Gastrocnemius medialis (tissue), 4 donors: ENCODE measurements around the gene PLEKHH2. TPM values are rescaled to one million over a fixed set of nuclear protein-coding genes. Genes with fewer than 3 reads are reported as not detected.

ENCODE experiments used
- ATAC-seq, 2 donors: fragments of 150-250 bp; one replicate each; pipeline ENCODE4 v1.9.1; 2016
- DNase-seq, 2 donors: peaks; one replicate each; pipeline ENCODE4 v3.0.0-alpha.2; 2019
- H3K27ac ChIP-seq, 4 donors: fragments of 200-600 bp; sonication (generic); 1 replicate in 1 of 4; 2 replicates in 3 of 4; pipeline ENCODE4 v1.5.1; 2016 to 2018; ENCODE audit warnings: mild to moderate bottlenecking in 2 of 4, moderate library complexity in 1 of 4
- H3K27me3 ChIP-seq, 3 donors: fragments of 200-600 bp; sonication (generic) in 2 of 3; 1 replicate in 1 of 3; 2 replicates in 2 of 3; pipeline versions ENCODE4 v1.5.1 to v1.6.0; 2016 to 2019; ENCODE audit warnings: mild to moderate bottlenecking in 1 of 3, moderate library complexity in 1 of 3
- H3K36me3 ChIP-seq, 2 donors: fragments of 200-600 bp; sonication (generic) in 1 of 2; one replicate each; pipeline ENCODE4 v1.5.1; 2017 to 2018
- H3K4me1 ChIP-seq, 2 donors: fragments of 200-600 bp; sonication (generic) in 1 of 2; one replicate each; pipeline ENCODE4 v1.5.1; 2016 to 2017; ENCODE audit warnings: mild to moderate bottlenecking in 2 of 2
- H3K4me3 ChIP-seq, 4 donors: fragments of 200-600 bp; sonication (generic) in 3 of 4; 1 replicate in 1 of 4; 2 replicates in 3 of 4; pipeline ENCODE4 v1.5.1; 2016 to 2019; ENCODE audit warnings: mild to moderate bottlenecking in 2 of 4
- H3K9me3 ChIP-seq, 3 donors: fragments of 200-600 bp; sonication (generic) in 2 of 3; 1 replicate in 1 of 3; 2 replicates in 2 of 3; pipeline ENCODE4 v1.5.1; 2016 to 2019
- CTCF ChIP-seq, 5 experiments: fragments of 450-650 bp in 3 of 5; fragments of 200-600 bp in 2 of 5; sonication (generic) in 2 of 5; IDR thresholded peaks in 4 of 5; conservative IDR thresholded peaks in 1 of 5; 1 replicate in 4 of 5; 2 replicates in 1 of 5; pipeline ENCODE4 v1.5.1; 2016 to 2019; ENCODE audit warnings: antibody characterized with exemption in 5 of 5, mild to moderate bottlenecking in 3 of 5, moderate library complexity in 3 of 5
- POLR2A ChIP-seq, 2 donors: fragments of 450-650 bp; IDR thresholded peaks; one replicate each; pipeline ENCODE4 v1.6.1; 2017; ENCODE audit warnings: antibody characterized with exemption in 2 of 2, mild to moderate bottlenecking in 2 of 2, moderate library complexity in 2 of 2
- in situ Hi-C, 4 donors: fragments of 200-750 bp; cut with MboI; loops; one replicate each; pipeline versions ENCODE4 v1.15.0 to v1.8.0; 2017; ENCODE audit warnings: low sequenced_read_pairs in 4 of 4
- intact Hi-C: fragments of 100-400 bp; cut with DNase I; formaldehyde crosslinking; loops from one replicate; pipeline ENCODE4 v1.15.1; 2023; ENCODE audit warnings: low total_unique reads
- total RNA-seq, 4 donors: library from RNA; depleted of rRNA; stranded (reverse); fragments of >200 nt; gene quantifications; one replicate each; pipeline versions ENCODE4 v1.1.0 to v1.2.3, GENCODE V29; 2016

The PLEKHH2 gene
- total RNA-seq, 4 donors from 2014 or later = 1.4 to 4.9 (median 3.4) TPM

- H3K36me3 ChIP-seq = peaks cover 0 to 45% of the 10 kb centered on the region in 2 donors
- intact Hi-C loops = no loop called here
- no peaks in the 10 kb centered on the region for H3K4me1 ChIP-seq
- no peaks in the 10 kb centered on the region for H3K9me3 ChIP-seq
- no peaks in the 10 kb centered on the region for H3K27me3 ChIP-seq
- no peak for TF ChIP-seq POLR2A (IDR thresholded peaks at IDR 0.05)
- TF ChIP-seq CTCF (IDR thresholded peaks at IDR 0.05 in 4 of 5, conservative IDR thresholded peaks at IDR 0.05 in 1 of 5) = no peak
- no peak overlapping the region for H3K4me3 ChIP-seq
- ATAC-seq (no peak), DNase-seq (no peak)
- no peak overlapping the region for H3K27ac ChIP-seq
- in situ Hi-C loops = no loop called here
Measured at GRCh38 chr2:43792653-43793052, 155.6 kb downstream of the PLEKHH2 start.

- intact Hi-C loops (no loop called here), in situ Hi-C loops (no loop called here)
- DNase-seq (no peak), ATAC-seq (no peak)
- Histone ChIP-seq H3K9me3 (no peaks in the 10 kb centered on the region), H3K4me1 (no peaks in the 10 kb centered on the region), H3K4me3 (no peak overlapping the region), H3K27me3 (no peaks in the 10 kb centered on the region), H3K27ac (no peak overlapping the region), H3K36me3 (peaks cover 0 to 32% of the 10 kb centered on the region in 2 donors)
- TF ChIP-seq CTCF (IDR thresholded peaks at IDR 0.05 in 4 of 5, conservative IDR thresholded peaks at IDR 0.05 in 1 of 5) (no peak), POLR2A (IDR thresholded peaks at IDR 0.05) (no peak)
Measured at GRCh38 chr2:43794956-43795355, 157.9 kb downstream of the PLEKHH2 start.

GRCh38 chr2:43796206-43796605, 159.1 kb downstream of the PLEKHH2 start:
- Histone ChIP-seq H3K27ac (no peak overlapping the region), H3K36me3 (peaks cover 0 to 31% of the 10 kb centered on the region in 2 donors), H3K9me3 (no peaks in the 10 kb centered on the region), H3K4me3 (no peak overlapping the region), H3K4me1 (no peaks in the 10 kb centered on the region), H3K27me3 (no peaks in the 10 kb centered on the region)
- TF ChIP-seq CTCF (IDR thresholded peaks at IDR 0.05 in 4 of 5, conservative IDR thresholded peaks at IDR 0.05 in 1 of 5) (no peak), POLR2A (IDR thresholded peaks at IDR 0.05) (no peak)
- DNase-seq = no peak
- in situ Hi-C loops = no loop called here
- ATAC-seq = no peak
- intact Hi-C loops = no loop called here

- no peak overlapping the region for H3K27ac ChIP-seq
- intact Hi-C loops (no loop called here), in situ Hi-C loops (no loop called here)
- H3K36me3 ChIP-seq = peaks cover 0 to 28% of the 10 kb centered on the region in 2 donors
- H3K9me3 ChIP-seq = no peaks in the 10 kb centered on the region
- no peaks in the 10 kb centered on the region for H3K4me1 ChIP-seq
- H3K27me3 ChIP-seq = no peaks in the 10 kb centered on the region
- DNase-seq (no peak), ATAC-seq (no peak)
- H3K4me3 ChIP-seq = no peak overlapping the region
- no peak for TF ChIP-seq CTCF (IDR thresholded peaks at IDR 0.05 in 4 of 5, conservative IDR thresholded peaks at IDR 0.05 in 1 of 5)
- no peak for TF ChIP-seq POLR2A (IDR thresholded peaks at IDR 0.05)
Measured at GRCh38 chr2:43798300-43798699, 161.2 kb downstream of the PLEKHH2 start.

GRCh38 chr2:43800894-43801293, 163.8 kb downstream of the PLEKHH2 start:
- no peaks in the 10 kb centered on the region for H3K4me1 ChIP-seq
- in situ Hi-C loops (no loop called here), intact Hi-C loops (no loop called here)
- H3K36me3 ChIP-seq = peaks cover 0 to 22% of the 10 kb centered on the region in 2 donors
- H3K4me3 ChIP-seq = no peak overlapping the region
- DNase-seq = no peak
- no peak for ATAC-seq
- no peak overlapping the region for H3K27ac ChIP-seq
- TF ChIP-seq CTCF (IDR thresholded peaks at IDR 0.05 in 4 of 5, conservative IDR thresholded peaks at IDR 0.05 in 1 of 5) (no peak), POLR2A (IDR thresholded peaks at IDR 0.05) (no peak)
- no peaks in the 10 kb centered on the region for H3K27me3 ChIP-seq
- H3K9me3 ChIP-seq = no peaks in the 10 kb centered on the region
